Naive thymus-derived CD8-positive, alpha-beta T cell (primary cell): ENCODE results near the gene ACY1. TPM values are rescaled to one million over a fixed set of nuclear protein-coding genes. Genes with fewer than 3 reads are reported as not detected.

ENCODE experiments used
- ATAC-seq, 2 donors: fragments of 150-1000 bp; cut with Tn5 transposase in 1 of 2; sonication (Bioruptor Pico), chemical (Tn5 transposase) in 1 of 2; 1 replicate in 1 of 2; 2 replicates in 1 of 2; pipeline ENCODE4 v1.10.0; 2021; ENCODE audit warnings: mild to moderate bottlenecking in 2 of 2, moderate library complexity in 2 of 2
- POLR2A ChIA-PET: fragments of 350-600 bp; sonication (Branson Sonifier 250); formaldehyde crosslinking; loops from one replicate; lab custom pipeline; 2021; ENCODE audit warnings: antibody characterized with exemption; lab: Charles Lee
- DNase-seq, 10 donors: peaks; one replicate each; pipeline versions ENCODE4 v3.0.0 to v3.0.0-alpha.2; 2020 to 2022
- H3K27ac Mint-ChIP-seq, 10 donors: one replicate each; pipeline ENCODE4 v1.8.0; 2020 to 2022; ENCODE audit warnings: mild to moderate bottlenecking in 10 of 10, mixed read lengths in 10 of 10, moderate library complexity in 4 of 10, inconsistent platforms in 1 of 10
- H3K27me3 Mint-ChIP-seq, 5 donors: one replicate each; pipeline ENCODE4 v1.8.0; 2021 to 2022; ENCODE audit warnings: mixed read lengths in 5 of 5
- H3K36me3 Mint-ChIP-seq, 3 donors: one replicate each; pipeline ENCODE4 v1.8.0; 2020 to 2022; ENCODE audit warnings: mixed read lengths in 3 of 3, mild to moderate bottlenecking in 2 of 3, inconsistent platforms in 1 of 3
- H3K4me1 Mint-ChIP-seq, 4 donors: one replicate each; pipeline ENCODE4 v1.8.0; 2021 to 2022; ENCODE audit warnings: mixed read lengths in 4 of 4
- H3K4me3 Mint-ChIP-seq, 10 donors: one replicate each; pipeline ENCODE4 v1.8.0; 2020 to 2022; ENCODE audit warnings: mild to moderate bottlenecking in 10 of 10, mixed read lengths in 10 of 10, moderate library complexity in 6 of 10, inconsistent platforms in 1 of 10
- H3K9me3 Mint-ChIP-seq, 9 donors: one replicate each; pipeline ENCODE4 v1.8.0; 2020 to 2022; ENCODE audit warnings: mixed read lengths in 9 of 9, mild to moderate bottlenecking in 3 of 9, inconsistent platforms in 1 of 9, moderate library complexity in 1 of 9
- polyA plus RNA-seq, 3 donors: library from polyadenylated mRNA; unstranded; fragments of 300-500 nt; fragmentation: Illumina TruSeq; gene quantifications; one replicate each; pipeline ENCODE4 v1.2.3, GENCODE V29; 2021
- total RNA-seq, 8 experiments: library from RNA in 2 of 8; stranded (reverse) in 2 of 8; gene quantifications; one replicate each; pipeline ENCODE4 v1.2.3 and lab custom pipeline; 2021 to 2026

ACY1 gene
- total and polyA plus RNA-seq, 5 experiments from 2014 or later = 14.1 to 28.5 (median 18.5) TPM

DNA sequence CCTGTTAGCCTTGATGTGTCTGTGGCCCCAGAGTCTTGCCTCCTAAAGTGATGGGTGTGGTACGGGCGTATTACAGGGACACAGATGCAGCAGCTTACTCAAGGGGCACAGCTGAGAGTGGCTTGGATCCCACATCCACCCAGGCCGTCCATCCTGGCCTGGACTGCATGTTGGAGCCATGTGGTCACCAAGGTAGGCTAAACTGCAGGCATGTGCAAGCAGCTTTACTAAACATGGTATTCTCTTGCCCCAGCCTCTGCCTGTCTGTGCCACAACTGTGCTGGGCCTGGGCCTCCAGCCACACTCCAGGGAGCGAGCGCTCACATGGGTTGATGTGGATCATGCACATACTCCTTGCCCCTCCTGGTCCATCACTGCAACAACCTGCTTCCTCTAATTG is 34.2 kb upstream of the ACY1 start:
- H3K9me3 Mint-ChIP-seq = no peaks in the 10 kb centered on the region
- peaks cover 6 to 17% (median 12%) of the 10 kb centered on the region in 5 donors for H3K27me3 Mint-ChIP-seq
- H3K4me3 Mint-ChIP-seq = no peak overlapping the region
- no peak for ATAC-seq
- POLR2A ChIA-PET = interaction anchor here (1.2 kb wide), 1 partner anchor 47 kb away, joined by 3 read pairs; the partner anchor contains the start of gene RPL29
- H3K27ac Mint-ChIP-seq = no peak overlapping the region
- no peak for DNase-seq
- peaks cover 0 to 7% (median 2%) of the 10 kb centered on the region in 4 donors for H3K4me1 Mint-ChIP-seq
- H3K36me3 Mint-ChIP-seq = no peaks in the 10 kb centered on the region

DNA sequence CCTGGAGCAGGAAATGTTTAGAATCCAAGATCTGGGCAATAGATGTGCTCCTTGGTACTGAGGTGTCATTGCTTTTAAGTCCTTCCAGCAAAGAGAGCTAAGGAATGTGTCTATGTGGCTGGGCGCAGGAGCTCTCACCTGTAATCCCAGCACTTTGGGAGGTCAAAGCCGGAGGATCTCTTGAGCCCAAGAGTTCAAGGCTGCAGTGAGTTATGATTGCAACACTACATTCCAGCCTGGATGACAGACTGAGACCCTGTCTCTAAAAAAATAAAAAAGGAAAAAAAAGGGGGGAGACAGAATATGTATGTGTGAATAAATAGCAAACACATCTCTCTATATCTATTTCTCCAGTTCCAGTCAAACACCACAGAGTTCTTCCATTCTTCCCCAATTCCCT is 32.4 kb upstream of the ACY1 start:
- no peak overlapping the region for H3K27ac Mint-ChIP-seq
- DNase-seq = no peak
- ATAC-seq = no peak
- H3K27me3 Mint-ChIP-seq = peaks cover 8 to 28% (median 16%) of the 10 kb centered on the region in 5 donors
- no peaks in the 10 kb centered on the region for H3K36me3 Mint-ChIP-seq
- no peak overlapping the region for H3K4me3 Mint-ChIP-seq
- POLR2A ChIA-PET = interaction anchor here (0.7 to 0.9 kb wide), 2 partner anchors 16 to 17 kb away, joined by 3 to 4 read pairs; partner anchors contain the start of gene PCBP4
- H3K4me1 Mint-ChIP-seq = peaks cover 0 to 10% (median 3%) of the 10 kb centered on the region in 4 donors
- no peaks in the 10 kb centered on the region for H3K9me3 Mint-ChIP-seq

GRCh38 chr3:51953445-51953844 is 29.9 kb upstream of the ACY1 start:
- peak overlapping the region in 2 of 10 donors; percentile 22 to 37 for H3K27ac Mint-ChIP-seq
- no peak for ATAC-seq
- peaks cover 0 to 3% (median 2%) of the 10 kb centered on the region in 3 donors for H3K36me3 Mint-ChIP-seq
- H3K9me3 Mint-ChIP-seq = no peaks in the 10 kb centered on the region
- peak overlapping the region in 2 of 10 donors; percentile 22 to 55 for H3K4me3 Mint-ChIP-seq
- no peak for DNase-seq
- peaks cover 0 to 12% (median 10%) of the 10 kb centered on the region in 4 donors for H3K4me1 Mint-ChIP-seq
- POLR2A ChIA-PET = interaction anchor here (1.6 kb wide), 1 partner anchor 27 kb away, joined by 5 read pairs; no protein-coding TSS in a partner anchor
- peaks cover 8 to 28% (median 19%) of the 10 kb centered on the region in 5 donors for H3K27me3 Mint-ChIP-seq

GRCh38 chr3:51954105-51954504 is 29.2 kb upstream of the ACY1 start:
- H3K27me3 Mint-ChIP-seq = peaks cover 8 to 28% (median 20%) of the 10 kb centered on the region in 5 donors
- no peak for ATAC-seq
- H3K9me3 Mint-ChIP-seq = no peaks in the 10 kb centered on the region
- peak overlapping the region in 6 of 10 donors; percentile 22 to 56 (median 37) for H3K4me3 Mint-ChIP-seq
- H3K27ac Mint-ChIP-seq = no peak overlapping the region
- H3K4me1 Mint-ChIP-seq = peaks cover 0 to 12% (median 10%) of the 10 kb centered on the region in 4 donors
- POLR2A ChIA-PET = interaction anchor here (1.6 kb wide), 1 partner anchor 26 kb away, joined by 5 read pairs; no protein-coding TSS in a partner anchor
- H3K36me3 Mint-ChIP-seq = peaks cover 0 to 4% (median 2%) of the 10 kb centered on the region in 3 donors
- no peak for DNase-seq

DNA sequence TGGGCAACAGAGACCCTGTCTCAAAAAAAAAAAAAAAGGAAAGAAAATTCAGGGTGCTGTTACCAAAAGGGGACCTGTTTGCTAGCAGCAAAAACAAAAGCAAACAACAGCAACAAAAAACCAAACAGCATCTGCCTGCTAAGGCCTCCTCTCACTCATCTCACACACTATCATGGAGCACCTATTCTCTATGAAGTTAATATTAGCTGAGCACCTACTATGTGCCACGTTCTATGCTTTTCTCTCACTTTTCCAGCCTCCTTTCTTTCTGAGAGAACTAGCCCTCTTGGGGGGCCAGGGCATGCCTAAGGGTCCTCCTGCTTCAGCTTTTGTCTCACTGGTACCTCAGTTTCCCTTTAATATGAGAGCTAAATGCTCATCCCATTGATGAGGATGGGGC is 28.6 kb upstream of the ACY1 start:
- Mint-ChIP-seq H3K27ac (no peak overlapping the region), H3K9me3 (no peaks in the 10 kb centered on the region), H3K36me3 (peaks cover 0 to 4% (median 2%) of the 10 kb centered on the region in 3 donors), H3K4me3 (peak overlapping the region in 1 of 10 donors; percentile 51), H3K27me3 (peaks cover 8 to 28% (median 20%) of the 10 kb centered on the region in 5 donors), H3K4me1 (peaks cover 0 to 12% (median 10%) of the 10 kb centered on the region in 4 donors)
- POLR2A ChIA-PET = no interaction called here
- no peak for DNase-seq
- no peak for ATAC-seq

DNA sequence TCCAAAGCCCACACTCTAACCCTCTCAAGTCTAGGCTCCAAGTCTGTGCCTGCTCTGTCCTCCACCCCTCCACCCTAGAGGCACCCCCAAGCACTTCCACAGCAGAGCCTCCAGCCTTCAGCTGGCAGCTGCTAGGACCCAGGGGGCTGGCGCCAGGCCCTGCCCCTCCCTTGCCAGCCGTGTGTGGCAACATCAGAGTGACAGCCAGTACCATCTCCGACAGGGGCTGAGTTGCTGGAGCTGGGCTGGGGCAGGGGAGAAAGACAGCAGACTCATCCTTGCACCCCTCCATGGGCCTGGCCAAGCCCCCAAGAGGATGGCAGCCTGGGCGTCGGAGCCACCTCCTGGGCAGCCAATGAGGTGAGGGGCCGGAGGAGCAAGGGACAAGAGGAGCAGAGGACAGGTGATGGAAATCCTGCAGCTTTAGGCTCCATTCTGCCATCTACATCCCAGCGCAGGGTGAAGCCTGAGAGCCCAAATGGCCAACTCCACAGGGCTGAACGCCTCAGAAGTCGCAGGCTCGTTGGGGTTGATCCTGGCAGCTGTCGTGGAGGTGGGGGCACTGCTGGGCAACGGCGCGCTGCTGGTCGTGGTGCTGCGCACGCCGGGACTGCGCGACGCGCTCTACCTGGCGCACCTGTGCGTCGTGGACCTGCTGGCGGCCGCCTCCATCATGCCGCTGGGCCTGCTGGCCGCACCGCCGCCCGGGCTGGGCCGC is 28.0 kb upstream of the ACY1 start, which contains the start of gene GPR62:
TSS of gene GPR62 (plus strand) at position 207 of the 718 bp plus-strand sequence. CDS start at position 479, 272 bp downstream.
- Mint-ChIP-seq H3K27ac (no peak within 1 kb of the TSS), H3K27me3 (peaks cover 8 to 28% (median 20%) of the 10 kb centered on the region in 5 donors), H3K4me1 (peaks cover 0 to 12% (median 10%) of the 10 kb centered on the region in 4 donors), H3K36me3 (peaks cover 0 to 4% (median 2%) of the 10 kb centered on the region in 3 donors), H3K9me3 (no peaks in the 10 kb centered on the region), H3K4me3 (peak within 1 kb of the TSS; percentile 17 to 75 (median 58))
- ATAC-seq (peak; percentile 29 to 33), DNase-seq (peak in 1 of 10 donors; percentile 53)
- POLR2A ChIA-PET = interaction anchor here (0.7 kb wide), 1 partner anchor 20 kb away, joined by 4 read pairs; the partner anchor contains the start of gene ABHD14A

DNA sequence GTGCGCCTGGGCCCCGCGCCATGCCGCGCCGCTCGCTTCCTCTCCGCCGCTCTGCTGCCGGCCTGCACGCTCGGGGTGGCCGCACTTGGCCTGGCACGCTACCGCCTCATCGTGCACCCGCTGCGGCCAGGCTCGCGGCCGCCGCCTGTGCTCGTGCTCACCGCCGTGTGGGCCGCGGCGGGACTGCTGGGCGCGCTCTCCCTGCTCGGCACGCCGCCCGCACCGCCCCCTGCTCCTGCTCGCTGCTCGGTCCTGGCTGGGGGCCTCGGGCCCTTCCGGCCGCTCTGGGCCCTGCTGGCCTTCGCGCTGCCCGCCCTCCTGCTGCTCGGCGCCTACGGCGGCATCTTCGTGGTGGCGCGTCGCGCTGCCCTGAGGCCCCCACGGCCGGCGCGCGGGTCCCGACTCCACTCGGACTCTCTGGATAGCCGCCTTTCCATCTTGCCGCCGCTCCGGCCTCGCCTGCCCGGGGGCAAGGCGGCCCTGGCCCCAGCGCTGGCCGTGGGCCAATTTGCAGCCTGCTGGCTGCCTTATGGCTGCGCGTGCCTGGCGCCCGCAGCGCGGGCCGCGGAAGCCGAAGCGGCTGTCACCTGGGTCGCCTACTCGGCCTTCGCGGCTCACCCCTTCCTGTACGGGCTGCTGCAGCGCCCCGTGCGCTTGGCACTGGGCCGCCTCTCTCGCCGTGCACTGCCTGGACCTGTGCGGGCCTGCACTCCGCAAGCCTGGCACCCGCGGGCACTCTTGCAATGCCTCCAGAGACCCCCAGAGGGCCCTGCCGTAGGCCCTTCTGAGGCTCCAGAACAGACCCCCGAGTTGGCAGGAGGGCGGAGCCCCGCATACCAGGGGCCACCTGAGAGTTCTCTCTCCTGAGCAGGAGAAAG is 27.2 kb upstream of the ACY1 start:
- ATAC-seq (peak; percentile 84 to 89), DNase-seq (peak; percentile 24 to 73 (median 48))
- POLR2A ChIA-PET = interaction anchor here (0.7 kb wide), 1 partner anchor 19 kb away, joined by 4 read pairs; the partner anchor contains the start of gene ABHD14A
- Mint-ChIP-seq H3K4me3 (peak overlapping the region; percentile 48 to 76 (median 62)), H3K27me3 (peaks cover 8 to 28% (median 20%) of the 10 kb centered on the region in 5 donors), H3K27ac (no peak overlapping the region), H3K9me3 (no peaks in the 10 kb centered on the region), H3K4me1 (peaks cover 0 to 12% (median 10%) of the 10 kb centered on the region in 4 donors), H3K36me3 (peaks cover 0 to 4% (median 4%) of the 10 kb centered on the region in 3 donors)

DNA sequence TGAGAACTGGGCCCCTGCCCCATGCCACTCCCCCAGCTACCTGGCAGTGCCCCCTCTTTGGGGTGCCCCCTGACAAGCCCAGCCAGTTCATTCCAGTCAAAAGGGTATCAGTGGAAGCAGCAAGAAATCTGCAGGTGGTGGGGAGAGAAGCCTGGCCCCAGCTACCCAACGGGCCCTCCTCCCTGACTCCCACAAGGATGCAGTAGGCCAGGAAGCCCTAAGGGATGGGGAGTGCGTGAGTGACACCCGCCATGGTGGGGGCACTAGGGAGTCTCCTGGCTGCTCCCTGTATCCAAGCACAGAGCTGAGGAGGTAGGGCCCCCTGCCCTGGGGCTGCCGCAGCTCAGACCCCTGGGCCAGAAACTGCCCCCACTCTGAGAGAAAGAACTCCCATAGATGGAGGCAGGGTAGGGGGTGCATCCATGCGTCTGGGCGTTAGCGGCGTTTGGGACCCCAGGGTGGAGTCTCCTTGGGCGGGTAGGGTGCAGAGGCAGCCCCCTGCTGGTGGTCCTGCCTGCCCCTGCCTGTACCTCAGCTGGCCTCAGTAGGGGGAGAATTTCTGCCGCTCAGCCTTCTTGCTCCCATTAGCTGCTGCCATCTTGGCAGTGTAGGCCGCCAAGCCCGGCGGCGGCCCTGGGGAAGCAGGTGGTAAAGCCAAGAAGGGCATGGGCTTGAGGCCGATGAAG is 25.7 kb upstream of the ACY1 start:
- ATAC-seq = no peak

DNA sequence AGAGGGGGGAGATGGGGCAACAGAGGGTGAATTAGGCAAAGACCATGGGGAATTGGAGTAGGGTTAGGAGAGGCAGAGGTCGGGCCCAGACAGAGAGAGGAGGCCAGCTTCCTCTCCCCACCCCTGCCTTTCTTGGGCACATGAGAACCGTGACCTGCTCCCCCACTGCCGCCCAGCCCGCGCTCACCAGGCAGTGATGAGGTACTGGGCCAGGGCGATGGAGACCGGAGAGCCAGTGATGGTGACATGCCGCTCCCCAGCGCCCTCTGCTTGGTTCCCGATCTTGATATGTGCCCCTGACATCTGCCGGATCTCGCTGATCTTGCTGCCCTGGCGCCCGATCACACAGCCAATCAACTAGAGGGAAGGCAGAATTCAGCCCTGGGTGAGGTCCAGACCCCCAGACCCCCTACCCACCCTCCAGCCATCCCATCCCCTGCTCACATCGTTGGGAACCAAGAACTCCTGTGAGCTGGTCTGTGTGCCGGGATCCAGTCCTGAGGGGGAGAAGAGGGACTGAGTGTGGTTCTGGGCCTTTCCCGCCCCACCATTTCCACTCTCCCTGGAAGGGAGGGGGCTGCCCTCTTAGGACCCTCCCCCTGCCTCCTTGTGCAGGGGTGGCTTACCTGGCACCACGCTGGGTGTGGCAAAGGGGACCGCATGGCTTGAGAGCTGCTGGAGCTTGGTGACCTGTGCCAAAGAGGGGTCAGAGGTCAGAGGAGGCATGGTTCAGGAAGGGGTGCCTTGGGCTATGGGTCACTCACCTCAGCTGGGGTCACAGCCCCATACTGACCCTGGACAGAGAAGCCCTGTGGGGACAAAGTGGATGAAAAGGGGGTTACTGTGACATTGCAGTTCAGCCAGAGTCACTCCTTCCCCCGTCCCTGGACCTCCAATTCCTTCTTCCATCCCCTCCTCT is 24.5 kb upstream of the ACY1 start:
- no peaks in the 10 kb centered on the region for H3K9me3 Mint-ChIP-seq
- peaks cover 0 to 4% (median 4%) of the 10 kb centered on the region in 3 donors for H3K36me3 Mint-ChIP-seq
- peaks cover 0 to 12% (median 8%) of the 10 kb centered on the region in 4 donors for H3K4me1 Mint-ChIP-seq
- peak overlapping the region in 2 of 10 donors; percentile 7 to 85 for H3K27ac Mint-ChIP-seq
- H3K27me3 Mint-ChIP-seq = peaks cover 2 to 24% (median 8%) of the 10 kb centered on the region in 5 donors
- DNase-seq (peak in 1 of 10 donors; percentile 52), ATAC-seq (no peak)
- peak overlapping the region in 1 of 10 donors; percentile 51 for H3K4me3 Mint-ChIP-seq
- POLR2A ChIA-PET = interaction anchor here (0.8 to 1.4 kb wide), 2 partner anchors 15 to 16 kb away, joined by 3 to 5 read pairs; partner anchors contain the start of genes ABHD14A and ABHD14B

More for the DNA sequence above, 25.7 kb upstream of the ACY1 start:
- Mint-ChIP-seq H3K27ac (peak overlapping the region in 1 of 10 donors; percentile 72), H3K4me1 (peaks cover 0 to 12% (median 9%) of the 10 kb centered on the region in 4 donors), H3K4me3 (no peak overlapping the region), H3K27me3 (peaks cover 7 to 27% (median 17%) of the 10 kb centered on the region in 5 donors), H3K9me3 (no peaks in the 10 kb centered on the region), H3K36me3 (peaks cover 0 to 4% (median 4%) of the 10 kb centered on the region in 3 donors)
- no peak for DNase-seq
- POLR2A ChIA-PET = interaction anchor here (0.7 to 1.4 kb wide), 4 partner anchors 10 to 18 kb away, joined by 3 to 5 read pairs (median 3); partner anchors contain the start of genes ABHD14A, ABHD14B and PCBP4

- DNase-seq (peak in 1 of 10 donors; percentile 45), ATAC-seq (no peak)
- no peak overlapping the region for H3K4me3 Mint-ChIP-seq
- peaks cover 0 to 16% (median 4%) of the 10 kb centered on the region in 5 donors for H3K27me3 Mint-ChIP-seq
- H3K36me3 Mint-ChIP-seq = peaks cover 0 to 4% (median 4%) of the 10 kb centered on the region in 3 donors
- POLR2A ChIA-PET = interaction anchor here (0.5 kb wide), 1 partner anchor 36 kb away, joined by 3 read pairs; the partner anchor contains the start of gene RPL29
- no peaks in the 10 kb centered on the region for H3K9me3 Mint-ChIP-seq
- H3K27ac Mint-ChIP-seq = no peak overlapping the region
- H3K4me1 Mint-ChIP-seq = peaks cover 0 to 9% (median 5%) of the 10 kb centered on the region in 4 donors
These were observed 23.7 kb upstream of the ACY1 start for GRCh38 chr3:51959651-51960050.
